LNCaP clone FGC (cell line): ENCODE data around the gene NMT1.

Experiments used
- DNase-seq: peaks from one replicate; pipeline ENCODE4 v3.0.0-alpha.2; 2011; ENCODE audit warnings: low read depth
- H3K4me3 ChIP-seq: 2 replicates; pipeline ENCODE4 v1.5.1; 2011; ENCODE audit warnings: mild to moderate bottlenecking, low read depth, low read length, control low read depth
- TF ChIP-seq, protein P1 (sequence below): IDR thresholded peaks from 2 replicates; pipeline ENCODE4 v1.5.1; 2012; ENCODE audit warnings: mild to moderate bottlenecking; ENCODE audit not compliant: control insufficient read depth, insufficient read depth; ENCODE audit errors: extremely low read depth

Gene NMT1

DNA sequence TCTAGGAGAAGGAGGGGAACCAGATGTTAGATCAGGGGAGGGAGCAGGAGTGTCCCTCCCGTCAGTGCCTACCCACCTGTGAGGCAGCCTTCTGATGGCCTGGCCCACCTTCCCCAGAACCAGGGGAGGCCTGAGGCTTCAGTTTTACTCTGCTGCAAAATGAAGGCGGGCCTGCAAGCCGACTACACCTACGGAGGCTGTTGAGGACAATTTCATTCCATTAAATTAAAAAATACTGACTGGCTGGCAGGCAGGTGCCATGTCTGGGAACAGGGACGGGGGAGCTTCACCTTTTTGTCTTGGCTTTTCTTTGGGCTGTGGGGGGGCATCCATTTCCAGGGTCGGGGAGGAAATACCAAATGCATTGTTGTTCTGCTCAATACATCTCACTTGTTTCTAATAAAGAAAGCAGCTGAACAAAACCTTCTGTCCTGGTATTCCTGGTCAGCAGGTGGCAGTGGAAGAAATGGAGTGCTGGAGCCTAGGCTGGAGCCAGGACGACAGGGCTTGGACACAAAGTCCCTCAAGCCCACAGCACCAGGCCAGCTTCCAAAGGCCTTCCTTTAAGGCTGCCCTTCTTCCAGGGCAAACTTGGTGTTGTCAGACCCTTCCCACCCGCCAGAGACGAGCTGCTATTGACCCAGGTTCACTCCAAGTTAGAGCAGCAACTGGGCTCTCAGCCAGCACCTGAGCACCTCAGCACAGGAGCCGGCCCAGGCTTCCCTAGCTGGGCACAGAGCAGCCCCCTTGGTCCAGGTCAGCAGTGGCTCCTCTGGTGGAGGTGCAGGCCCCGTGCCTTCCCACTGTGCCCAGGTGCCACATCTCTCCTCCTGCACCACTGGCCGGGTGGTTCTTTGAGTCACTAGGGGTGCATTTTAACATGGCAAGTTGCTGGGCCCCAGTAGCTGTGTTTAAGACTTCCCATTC is 47.7 kb downstream of the NMT1 start:
- TF ChIP-seq, protein P1, sequence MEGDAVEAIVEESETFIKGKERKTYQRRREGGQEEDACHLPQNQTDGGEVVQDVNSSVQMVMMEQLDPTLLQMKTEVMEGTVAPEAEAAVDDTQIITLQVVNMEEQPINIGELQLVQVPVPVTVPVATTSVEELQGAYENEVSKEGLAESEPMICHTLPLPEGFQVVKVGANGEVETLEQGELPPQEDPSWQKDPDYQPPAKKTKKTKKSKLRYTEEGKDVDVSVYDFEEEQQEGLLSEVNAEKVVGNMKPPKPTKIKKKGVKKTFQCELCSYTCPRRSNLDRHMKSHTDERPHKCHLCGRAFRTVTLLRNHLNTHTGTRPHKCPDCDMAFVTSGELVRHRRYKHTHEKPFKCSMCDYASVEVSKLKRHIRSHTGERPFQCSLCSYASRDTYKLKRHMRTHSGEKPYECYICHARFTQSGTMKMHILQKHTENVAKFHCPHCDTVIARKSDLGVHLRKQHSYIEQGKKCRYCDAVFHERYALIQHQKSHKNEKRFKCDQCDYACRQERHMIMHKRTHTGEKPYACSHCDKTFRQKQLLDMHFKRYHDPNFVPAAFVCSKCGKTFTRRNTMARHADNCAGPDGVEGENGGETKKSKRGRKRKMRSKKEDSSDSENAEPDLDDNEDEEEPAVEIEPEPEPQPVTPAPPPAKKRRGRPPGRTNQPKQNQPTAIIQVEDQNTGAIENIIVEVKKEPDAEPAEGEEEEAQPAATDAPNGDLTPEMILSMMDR = 0 out of 2 replicates have a peak, but pooled peaks have one; percentile 24
- no peak for DNase-seq
- H3K4me3 ChIP-seq = no peak overlapping the region

DNA sequence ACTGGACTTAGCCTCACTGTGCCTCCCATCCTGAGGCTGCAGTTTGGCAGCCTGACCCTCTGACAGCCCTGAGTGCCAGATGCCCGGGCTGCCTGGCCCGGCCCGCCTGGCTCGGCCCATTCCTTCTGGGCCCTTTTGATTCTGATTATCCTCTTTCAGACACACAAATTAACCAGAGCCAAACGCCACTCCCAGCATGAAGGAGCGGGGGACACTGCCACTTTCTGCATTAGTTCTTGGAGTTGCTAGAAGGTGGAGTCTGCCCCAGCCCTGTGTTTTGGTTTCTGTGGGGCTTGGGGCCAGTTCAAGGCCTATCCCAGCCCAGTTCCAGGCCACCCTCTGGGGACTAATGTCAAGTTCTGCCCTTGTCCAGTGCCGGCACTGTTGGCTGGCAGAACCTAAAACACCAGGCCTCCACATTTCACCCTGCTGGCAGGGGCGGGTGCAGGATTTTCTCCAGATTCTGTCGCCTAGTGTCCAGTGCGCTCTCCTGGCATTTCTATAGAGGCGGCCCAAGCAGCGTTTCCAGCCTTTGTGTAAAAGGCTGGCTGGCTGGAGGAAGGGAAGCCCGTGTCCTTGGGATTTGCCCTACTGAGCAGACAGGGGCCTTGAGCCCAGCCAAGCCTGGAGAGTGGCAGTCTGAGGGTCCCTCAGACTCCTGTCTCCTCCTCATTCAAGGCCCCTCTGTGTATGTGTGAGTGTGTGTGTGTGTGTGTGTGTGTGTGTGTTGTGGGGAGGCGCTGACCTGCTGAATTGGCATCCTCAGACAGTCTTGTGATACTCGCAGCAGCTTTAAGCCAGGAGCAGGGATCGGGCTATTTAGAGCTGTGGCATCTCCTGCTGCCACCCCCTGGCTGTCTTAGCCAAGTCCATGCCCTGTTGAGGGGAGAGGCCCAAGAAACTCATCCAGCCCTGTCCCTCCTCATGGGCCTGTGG is 49.8 kb downstream of the NMT1 start:
- no peak for DNase-seq
- no peak overlapping the region for H3K4me3 ChIP-seq
- TF ChIP-seq, protein P1 = no peak

DNA sequence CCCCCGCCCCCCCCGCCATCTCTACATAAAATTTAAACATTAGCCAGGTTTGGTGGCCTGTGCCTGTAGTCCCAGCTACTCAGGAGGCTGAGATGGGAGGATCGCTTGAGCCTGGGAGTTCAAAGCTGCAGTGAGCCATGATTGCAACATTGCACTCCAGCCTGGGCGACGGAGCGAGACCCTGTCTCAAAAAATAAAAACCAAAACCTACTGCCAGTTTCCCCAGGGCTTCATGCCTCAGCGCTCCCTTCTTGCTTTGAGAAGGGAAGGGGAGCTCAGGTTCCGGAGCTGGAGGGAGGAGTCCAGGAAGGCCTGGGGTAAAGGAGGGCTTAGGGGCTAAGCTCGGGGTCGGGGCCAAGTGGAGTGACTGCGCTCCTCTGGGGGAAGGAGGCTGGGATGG is 50.7 kb downstream of the NMT1 start:
- no peak for DNase-seq
- H3K4me3 ChIP-seq = no peak overlapping the region
- TF ChIP-seq, protein P1 = no peak

DNA sequence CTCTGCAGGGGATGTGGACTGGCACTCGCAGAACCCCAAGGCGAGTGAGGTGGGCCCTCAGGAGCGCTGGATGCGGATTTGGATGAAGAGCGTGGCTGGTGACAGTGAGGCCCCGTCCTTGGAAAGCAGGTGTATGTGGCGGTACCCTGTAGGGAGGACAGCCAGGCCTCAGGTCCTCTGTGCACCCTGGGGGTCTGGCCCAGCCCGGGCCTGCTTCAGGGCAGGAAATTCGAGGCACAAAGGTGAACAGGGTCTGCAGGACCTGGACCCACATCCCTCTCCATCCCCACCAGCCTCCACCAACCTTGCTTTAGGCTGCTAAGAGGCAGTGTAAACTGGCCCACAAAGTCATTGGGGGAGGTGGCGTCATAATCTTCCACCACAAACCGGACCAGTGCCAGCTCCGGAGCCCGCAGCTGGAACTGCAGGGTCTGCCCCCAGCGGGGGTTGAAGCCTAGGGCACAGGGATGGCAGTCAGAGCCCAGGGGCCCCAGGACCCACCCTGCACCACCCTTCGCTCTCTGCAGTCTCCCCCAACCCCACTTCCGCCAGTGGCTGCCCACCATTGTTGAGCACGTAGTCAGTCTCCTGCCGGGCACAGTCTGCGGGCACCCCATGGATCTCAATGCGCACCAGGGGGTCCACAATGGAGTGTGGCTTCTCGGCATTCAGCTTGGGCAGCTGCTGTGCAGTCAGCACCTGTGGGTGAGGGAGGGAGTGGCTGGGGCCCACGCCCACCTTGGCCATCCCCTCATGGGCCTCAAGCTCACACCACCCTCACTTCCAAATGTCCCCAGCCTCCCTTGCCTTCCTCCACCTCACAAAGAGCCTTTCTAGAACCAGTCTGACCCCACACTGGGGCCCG is 51.7 kb downstream of the NMT1 start:
- H3K4me3 ChIP-seq = no peak overlapping the region
- TF ChIP-seq, protein P1 = no peak
- no peak for DNase-seq

DNA sequence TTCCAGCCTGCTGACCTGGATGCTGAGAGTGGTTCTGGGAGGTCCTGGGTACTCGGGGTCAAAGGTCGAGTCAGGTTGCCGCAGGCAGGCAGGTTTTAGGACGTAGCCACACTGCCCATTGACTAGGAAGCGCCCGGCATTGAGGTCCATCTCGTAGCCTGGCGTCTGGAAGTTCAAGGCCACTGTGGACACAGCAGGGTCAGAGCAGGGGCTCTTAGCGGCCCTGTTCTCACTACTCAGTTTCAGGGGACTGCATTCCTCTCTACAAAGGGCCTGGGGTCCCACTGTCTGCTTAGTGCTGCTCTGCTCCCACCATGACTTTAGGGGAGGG is 52.3 kb downstream of the NMT1 start:
- no peak for DNase-seq
- no peak overlapping the region for H3K4me3 ChIP-seq
- TF ChIP-seq, protein P1 = no peak
